ENCODE data around the gene LRRC61. TPM values are rescaled to one million over a fixed set of nuclear protein-coding genes. Genes with fewer than 3 reads are reported as not detected.

The LRRC61 gene
- total RNA-seq, 2 experiments from 2014 or later: 24.7 to 25.3 TPM

- no peaks in the 10 kb centered on the region for H3K36me3 Mint-ChIP-seq
- H3K27me3 Mint-ChIP-seq: peaks cover 41% of the 10 kb centered on the region
- ATAC-seq: no peak
- peaks cover 8% of the 10 kb centered on the region for H3K4me1 Mint-ChIP-seq
- no peak for DNase-seq
- no peak overlapping the region for H3K4me3 Mint-ChIP-seq
- H3K27ac Mint-ChIP-seq: no peak overlapping the region
- CTCF ChIA-PET: no interaction called here
- H3K9me3 Mint-ChIP-seq (ENCODE audit: low read depth): no peaks in the 10 kb centered on the region
Measured at GRCh38 chr7:150340024-150340749, 17.0 kb downstream of the LRRC61 start.

- peaks cover 42% of the 10 kb centered on the region for H3K27me3 Mint-ChIP-seq
- H3K36me3 Mint-ChIP-seq: no peaks in the 10 kb centered on the region
- H3K4me1 Mint-ChIP-seq: peaks cover 8% of the 10 kb centered on the region
- no peak for DNase-seq
- H3K4me3 Mint-ChIP-seq: no peak overlapping the region
- CTCF ChIA-PET: no interaction called here
- no peak for ATAC-seq
- no peaks in the 10 kb centered on the region for H3K9me3 Mint-ChIP-seq (ENCODE audit: low read depth)
- no peak overlapping the region for H3K27ac Mint-ChIP-seq
Measured at GRCh38 chr7:150340875-150341262, 17.7 kb downstream of the LRRC61 start.

- H3K4me3 Mint-ChIP-seq: no peak within 1 kb of the TSS
- CTCF ChIA-PET: no interaction called here
- DNase-seq: no peak
- H3K36me3 Mint-ChIP-seq: no peaks in the 10 kb centered on the region
- no peak for ATAC-seq
- peaks cover 8% of the 10 kb centered on the region for H3K4me1 Mint-ChIP-seq
- no peak within 1 kb of the TSS for H3K27ac Mint-ChIP-seq
- H3K27me3 Mint-ChIP-seq: peaks cover 47% of the 10 kb centered on the region
- H3K9me3 Mint-ChIP-seq (ENCODE audit: low read depth): no peaks in the 10 kb centered on the region
Measured at GRCh38 chr7:150341263-150342120, 18.3 kb downstream of the LRRC61 start, which contains the start of gene RARRES2. Gene RARRES2, minus strand, starts transcription at chr7:150341629. Its CDS starts 1,020 bp downstream, at chr7:150340609.

- Mint-ChIP-seq H3K4me3 (no peak overlapping the region), H3K27ac (no peak overlapping the region), H3K4me1 (peaks cover 8% of the 10 kb centered on the region), H3K9me3 (ENCODE audit: low read depth) (no peaks in the 10 kb centered on the region), H3K36me3 (no peaks in the 10 kb centered on the region), H3K27me3 (peaks cover 48% of the 10 kb centered on the region)
- no peak for DNase-seq
- ATAC-seq: no peak
- CTCF ChIA-PET: interaction anchor here (1.4 kb wide), 1 partner anchor 16 kb away, joined by 3 read pairs; no protein-coding TSS in a partner anchor
Measured at GRCh38 chr7:150342121-150342408, 18.9 kb downstream of the LRRC61 start.

GRCh38 chr7:150343225-150343624 is 20.1 kb downstream of the LRRC61 start:
- peaks cover 8% of the 10 kb centered on the region for H3K4me1 Mint-ChIP-seq
- H3K9me3 Mint-ChIP-seq (ENCODE audit: low read depth): no peaks in the 10 kb centered on the region
- no peak overlapping the region for H3K4me3 Mint-ChIP-seq
- peaks cover 52% of the 10 kb centered on the region for H3K27me3 Mint-ChIP-seq
- no peak overlapping the region for H3K27ac Mint-ChIP-seq
- ATAC-seq: no peak
- no peaks in the 10 kb centered on the region for H3K36me3 Mint-ChIP-seq
- no peak for DNase-seq
- CTCF ChIA-PET: interaction anchor here (0.6 to 1.4 kb wide), 3 partner anchors 12 to 27 kb away, joined by 3 read pairs; no protein-coding TSS in a partner anchor

- Mint-ChIP-seq H3K36me3 (no peaks in the 10 kb centered on the region), H3K4me3 (no peak overlapping the region), H3K9me3 (ENCODE audit: low read depth) (no peaks in the 10 kb centered on the region), H3K4me1 (peaks cover 8% of the 10 kb centered on the region), H3K27ac (no peak overlapping the region), H3K27me3 (peaks cover 54% of the 10 kb centered on the region)
- CTCF ChIA-PET: no interaction called here
- DNase-seq (no peak), ATAC-seq (no peak)
Measured at GRCh38 chr7:150344299-150344698, 21.1 kb downstream of the LRRC61 start.

GRCh38 chr7:150345012-150345411 is 21.9 kb downstream of the LRRC61 start:
- Mint-ChIP-seq H3K36me3 (no peaks in the 10 kb centered on the region), H3K4me1 (peaks cover 3% of the 10 kb centered on the region), H3K27me3 (peaks cover 49% of the 10 kb centered on the region), H3K27ac (no peak overlapping the region), H3K4me3 (no peak overlapping the region), H3K9me3 (ENCODE audit: low read depth) (no peaks in the 10 kb centered on the region)
- ATAC-seq: no peak
- DNase-seq: no peak
- CTCF ChIA-PET: no interaction called here

GRCh38 chr7:150346922-150347321 is 23.8 kb downstream of the LRRC61 start:
- no peak overlapping the region for H3K27ac Mint-ChIP-seq
- no peaks in the 10 kb centered on the region for H3K9me3 Mint-ChIP-seq (ENCODE audit: low read depth)
- ATAC-seq (no peak), DNase-seq (no peak)
- H3K4me3 Mint-ChIP-seq: no peak overlapping the region
- CTCF ChIA-PET: interaction anchor here (1.2 kb wide), 1 partner anchor 9 kb away, joined by 6 read pairs; no protein-coding TSS in a partner anchor
- H3K27me3 Mint-ChIP-seq: peaks cover 36% of the 10 kb centered on the region
- no peaks in the 10 kb centered on the region for H3K4me1 Mint-ChIP-seq
- H3K36me3 Mint-ChIP-seq: no peaks in the 10 kb centered on the region

GRCh38 chr7:150351587-150352194 is 28.5 kb downstream of the LRRC61 start:
- Mint-ChIP-seq H3K9me3 (ENCODE audit: low read depth) (no peaks in the 10 kb centered on the region), H3K4me3 (no peak overlapping the region), H3K4me1 (peaks cover 9% of the 10 kb centered on the region), H3K27ac (no peak overlapping the region), H3K27me3 (peaks cover 10% of the 10 kb centered on the region), H3K36me3 (no peaks in the 10 kb centered on the region)
- CTCF ChIA-PET: interaction anchor here (7.3 kb wide), 1 partner anchor 16 kb away, joined by 56 read pairs; the partner anchor contains the start of gene REPIN1
- no peak for ATAC-seq
- DNase-seq: no peak

- Mint-ChIP-seq H3K36me3 (peaks cover 6% of the 10 kb centered on the region), H3K27ac (no peak overlapping the region), H3K9me3 (ENCODE audit: low read depth) (peaks cover 2% of the 10 kb centered on the region), H3K4me3 (no peak overlapping the region), H3K27me3 (peaks cover 6% of the 10 kb centered on the region), H3K4me1 (peaks cover 43% of the 10 kb centered on the region)
- CTCF ChIA-PET: interaction anchor here (0.6 to 7.3 kb wide), 19 partner anchors 9 to 630 kb away, joined by 3 to 56 read pairs (median 5); partner anchors contain the start of genes ACTR3C, LRRC61 and REPIN1
- ATAC-seq (no peak), DNase-seq (no peak)
Measured at GRCh38 chr7:150355666-150356059, 32.5 kb downstream of the LRRC61 start.

GRCh38 chr7:150356265-150356897 is 33.2 kb downstream of the LRRC61 start:
- Mint-ChIP-seq H3K27ac (no peak overlapping the region), H3K4me1 (peaks cover 43% of the 10 kb centered on the region), H3K9me3 (ENCODE audit: low read depth) (peaks cover 2% of the 10 kb centered on the region), H3K4me3 (no peak overlapping the region), H3K36me3 (peaks cover 6% of the 10 kb centered on the region), H3K27me3 (peaks cover 6% of the 10 kb centered on the region)
- ATAC-seq (peak; percentile 34), DNase-seq (no peak)
- CTCF ChIA-PET: interaction anchor here (0.6 to 7.3 kb wide), 15 partner anchors 10 to 630 kb away, joined by 3 to 56 read pairs (median 6); partner anchors contain the start of genes ACTR3C, LRRC61 and REPIN1

GRCh38 chr7:150357270-150357669 is 34.1 kb downstream of the LRRC61 start:
- Mint-ChIP-seq H3K36me3 (peaks cover 6% of the 10 kb centered on the region), H3K27me3 (peaks cover 4% of the 10 kb centered on the region), H3K4me1 (peaks cover 43% of the 10 kb centered on the region), H3K9me3 (ENCODE audit: low read depth) (peaks cover 2% of the 10 kb centered on the region), H3K27ac (peak overlapping the region; percentile 81), H3K4me3 (peak overlapping the region; percentile 46)
- DNase-seq (peak; percentile 82), ATAC-seq (peak; percentile 74)
- CTCF ChIA-PET: interaction anchor here (0.7 to 7.3 kb wide), 9 partner anchors 11 to 398 kb away, joined by 3 to 56 read pairs (median 5); partner anchors contain the start of gene REPIN1
